Neural progenitor cell (in vitro differentiated cells): ENCODE measurements around the gene INO80C. TPM values are rescaled to one million over a fixed set of nuclear protein-coding genes. Genes with fewer than 3 reads are reported as not detected.

Experiments
- DNase-seq: peaks from one replicate; pipeline ENCODE4 v3.0.0-alpha.2; 2016; ENCODE audit warnings: low spot score
- H2AFZ ChIP-seq: fragments of 200-600 bp; sonication (generic); replicated peaks from 2 replicates; pipeline ENCODE4 v1.6.1; 2016; ENCODE audit warnings: antibody characterized with exemption
- H3F3A ChIP-seq: fragments of 200-600 bp; sonication (generic); 2 replicates; pipeline ENCODE4 v1.6.1; 2016; ENCODE audit warnings: antibody characterized with exemption, low read depth
- H3K27ac ChIP-seq: fragments of 200-600 bp; sonication (generic); 2 replicates; pipeline ENCODE4 v1.5.1; 2016; ENCODE audit warnings: mild to moderate bottlenecking
- H3K27me3 ChIP-seq: fragments of 200-600 bp; sonication (generic); 2 replicates; pipeline ENCODE4 v1.6.1; 2016; ENCODE audit warnings: mild to moderate bottlenecking, moderate library complexity
- H3K36me3 ChIP-seq: fragments of 200-600 bp; sonication (generic); 2 replicates; pipeline ENCODE4 v1.5.1; 2016
- H3K4me1 ChIP-seq: fragments of 200-600 bp; sonication (generic); 2 replicates; pipeline ENCODE4 v1.6.1; 2016; ENCODE audit warnings: mixed run types
- H3K4me2 ChIP-seq: fragments of 200-600 bp; sonication (generic); 2 replicates; pipeline ENCODE4 v1.6.1; 2016
- H3K4me3 ChIP-seq: fragments of 200-600 bp; sonication (generic); 2 replicates; pipeline ENCODE4 v1.5.1; 2016
- H3K79me2 ChIP-seq: fragments of 200-600 bp; sonication (generic); 2 replicates; pipeline ENCODE4 v1.6.1; 2016; ENCODE audit warnings: low read depth
- H3K9ac ChIP-seq: fragments of 200-600 bp; sonication (generic); 2 replicates; pipeline ENCODE4 v1.6.1; 2016
- H3K9me3 ChIP-seq: fragments of 200-600 bp; sonication (generic); 2 replicates; pipeline ENCODE4 v1.5.1; 2016; ENCODE audit warnings: low read depth
- H4K20me1 ChIP-seq: fragments of 200-600 bp; sonication (generic); 2 replicates; pipeline ENCODE4 v1.6.1; 2016; ENCODE audit warnings: low read depth
- H3K27ac Mint-ChIP-seq: 3 replicates; pipeline ENCODE4 v1.8.0; 2021; ENCODE audit warnings: mixed read lengths
- H3K27me3 Mint-ChIP-seq: 2 replicates; pipeline ENCODE4 v1.8.0; 2022; ENCODE audit warnings: low read depth, mild to moderate bottlenecking, inconsistent platforms, moderate library complexity, mixed read lengths; ENCODE audit not compliant: insufficient read depth
- H3K36me3 Mint-ChIP-seq: 3 replicates; pipeline ENCODE4 v1.8.0; 2021; ENCODE audit warnings: mixed read lengths
- H3K4me1 Mint-ChIP-seq: 3 replicates; pipeline ENCODE4 v1.8.0; 2021; ENCODE audit warnings: mixed read lengths
- H3K4me3 Mint-ChIP-seq: 3 replicates; pipeline ENCODE4 v1.8.0; 2021; ENCODE audit warnings: mild to moderate bottlenecking, moderate library complexity, mixed read lengths
- H3K9me3 Mint-ChIP-seq: 3 replicates; pipeline ENCODE4 v1.8.0; 2020; ENCODE audit warnings: mixed read lengths
- EZH2 ChIP-seq: fragments of 200-600 bp; sonication (generic); IDR thresholded peaks from 2 replicates; pipeline ENCODE4 v1.6.1; 2017; ENCODE audit warnings: antibody characterized with exemption, mild to moderate bottlenecking, moderate library complexity
- EZH2phosphoT487 ChIP-seq: fragments of 200-600 bp; sonication (generic); IDR thresholded peaks from 2 replicates; pipeline ENCODE4 v1.6.1; 2017; ENCODE audit warnings: antibody characterized with exemption
- total RNA-seq: library from RNA; depleted of rRNA; stranded (reverse); fragments of >200 nt; gene quantifications from 2 replicates; pipeline ENCODE4 v1.2.3, GENCODE V29; 2015; ENCODE audit warnings: low replicate concordance
- TF ChIP-seq, protein P1 (sequence below): fragments of 200-600 bp; sonication (generic); IDR thresholded peaks from 2 replicates; pipeline ENCODE4 v1.5.1; 2017; ENCODE audit warnings: antibody characterized with exemption, mild to moderate bottlenecking

Gene INO80C
- total RNA-seq, 1 donor from 2014 or later: 13.2 TPM

GRCh38 chr18:35451916-35452315 lies 45.8 kb downstream of the INO80C start:
- no peak overlapping the region for H3K27ac Mint-ChIP-seq
- no peaks in the 10 kb centered on the region for H3K9me3 Mint-ChIP-seq
- DNase-seq: no peak
- Histone ChIP-seq H3K79me2 (no peaks in the 10 kb centered on the region), H2AFZ (no peak overlapping the region), H3K36me3 (no peaks in the 10 kb centered on the region), H3K4me3 (no peak overlapping the region), H3F3A (no peaks in the 10 kb centered on the region), H3K4me2 (no peak overlapping the region), H3K9ac (no peak overlapping the region), H3K4me1 (no peaks in the 10 kb centered on the region), H3K9me3 (no peaks in the 10 kb centered on the region), H4K20me1 (no peaks in the 10 kb centered on the region), H3K27me3 (no peaks in the 10 kb centered on the region), H3K27ac (no peak overlapping the region)
- peaks cover 2% of the 10 kb centered on the region for H3K27me3 Mint-ChIP-seq
- H3K4me3 Mint-ChIP-seq: no peak overlapping the region
- TF ChIP-seq, protein P1, sequence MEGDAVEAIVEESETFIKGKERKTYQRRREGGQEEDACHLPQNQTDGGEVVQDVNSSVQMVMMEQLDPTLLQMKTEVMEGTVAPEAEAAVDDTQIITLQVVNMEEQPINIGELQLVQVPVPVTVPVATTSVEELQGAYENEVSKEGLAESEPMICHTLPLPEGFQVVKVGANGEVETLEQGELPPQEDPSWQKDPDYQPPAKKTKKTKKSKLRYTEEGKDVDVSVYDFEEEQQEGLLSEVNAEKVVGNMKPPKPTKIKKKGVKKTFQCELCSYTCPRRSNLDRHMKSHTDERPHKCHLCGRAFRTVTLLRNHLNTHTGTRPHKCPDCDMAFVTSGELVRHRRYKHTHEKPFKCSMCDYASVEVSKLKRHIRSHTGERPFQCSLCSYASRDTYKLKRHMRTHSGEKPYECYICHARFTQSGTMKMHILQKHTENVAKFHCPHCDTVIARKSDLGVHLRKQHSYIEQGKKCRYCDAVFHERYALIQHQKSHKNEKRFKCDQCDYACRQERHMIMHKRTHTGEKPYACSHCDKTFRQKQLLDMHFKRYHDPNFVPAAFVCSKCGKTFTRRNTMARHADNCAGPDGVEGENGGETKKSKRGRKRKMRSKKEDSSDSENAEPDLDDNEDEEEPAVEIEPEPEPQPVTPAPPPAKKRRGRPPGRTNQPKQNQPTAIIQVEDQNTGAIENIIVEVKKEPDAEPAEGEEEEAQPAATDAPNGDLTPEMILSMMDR: no peak
- TF ChIP-seq EZH2: no peak
- no peak for TF ChIP-seq EZH2phosphoT487
- H3K36me3 Mint-ChIP-seq: no peaks in the 10 kb centered on the region
- H3K4me1 Mint-ChIP-seq: no peaks in the 10 kb centered on the region

GRCh38 chr18:35451032-35451431 lies 46.7 kb downstream of the INO80C start:
- Mint-ChIP-seq H3K4me1 (no peaks in the 10 kb centered on the region), H3K27me3 (peaks cover 2% of the 10 kb centered on the region), H3K36me3 (no peaks in the 10 kb centered on the region), H3K4me3 (no peak overlapping the region), H3K9me3 (no peaks in the 10 kb centered on the region), H3K27ac (no peak overlapping the region)
- no peaks in the 10 kb centered on the region for H3K79me2 ChIP-seq
- no peaks in the 10 kb centered on the region for H3K9me3 ChIP-seq
- no peak overlapping the region for H3K27ac ChIP-seq
- H3F3A ChIP-seq: no peaks in the 10 kb centered on the region
- H3K27me3 ChIP-seq: no peaks in the 10 kb centered on the region
- no peak overlapping the region for H3K4me2 ChIP-seq
- H3K4me3 ChIP-seq: no peak overlapping the region
- no peak for TF ChIP-seq EZH2
- no peak for TF ChIP-seq EZH2phosphoT487
- TF ChIP-seq, protein P1: no peak
- no peak for DNase-seq
- no peaks in the 10 kb centered on the region for H3K36me3 ChIP-seq
- H2AFZ ChIP-seq: no peak overlapping the region
- no peaks in the 10 kb centered on the region for H4K20me1 ChIP-seq
- no peak overlapping the region for H3K9ac ChIP-seq
- no peaks in the 10 kb centered on the region for H3K4me1 ChIP-seq

- Histone ChIP-seq H3K4me3 (no peak overlapping the region), H3F3A (no peaks in the 10 kb centered on the region), H3K9me3 (no peaks in the 10 kb centered on the region), H3K4me2 (no peak overlapping the region), H2AFZ (no peak overlapping the region), H3K36me3 (no peaks in the 10 kb centered on the region), H3K9ac (no peak overlapping the region), H3K27me3 (no peaks in the 10 kb centered on the region), H3K27ac (no peak overlapping the region), H3K79me2 (no peaks in the 10 kb centered on the region), H3K4me1 (no peaks in the 10 kb centered on the region), H4K20me1 (no peaks in the 10 kb centered on the region)
- no peak for DNase-seq
- Mint-ChIP-seq H3K4me3 (peak overlapping the region; percentile 19), H3K27ac (peak overlapping the region; percentile 61), H3K36me3 (no peaks in the 10 kb centered on the region), H3K27me3 (no peaks in the 10 kb centered on the region), H3K9me3 (no peaks in the 10 kb centered on the region), H3K4me1 (peaks cover 3% of the 10 kb centered on the region)
- TF ChIP-seq, protein P1: no peak
- no peak for TF ChIP-seq EZH2phosphoT487
- no peak for TF ChIP-seq EZH2
These were observed 53.1 kb downstream of the INO80C start for GRCh38 chr18:35444636-35445035.
